ENCODE measurements around the gene TBC1D14.

Gene TBC1D14

GRCh38 chr4:7027913-7028312 is 118.3 kb downstream of the TBC1D14 start:
- DNase-seq: no peak

GRCh38 chr4:7029212-7029611 is 119.6 kb downstream of the TBC1D14 start:
- no peak for DNase-seq

- no peak for DNase-seq
Observed at GRCh38 chr4:7029921-7030320, 120.3 kb downstream of the TBC1D14 start.

- DNase-seq: no peak
Observed at GRCh38 chr4:7030856-7031255, 121.2 kb downstream of the TBC1D14 start.

- no peak for DNase-seq
Observed at GRCh38 chr4:7031558-7032449, 122.2 kb downstream of the TBC1D14 start.

- DNase-seq: no peak
Observed at GRCh38 chr4:7032596-7032995, 123.0 kb downstream of the TBC1D14 start.

- DNase-seq: no peak
Observed at GRCh38 chr4:7034262-7035081, 124.8 kb downstream of the TBC1D14 start.

- no peak for DNase-seq
Observed at GRCh38 chr4:7037425-7037824, 127.8 kb downstream of the TBC1D14 start.

- no peak for DNase-seq
Observed at GRCh38 chr4:7040765-7041164, 131.1 kb downstream of the TBC1D14 start.

- DNase-seq: no peak
Observed at GRCh38 chr4:7041246-7041645, 131.6 kb downstream of the TBC1D14 start.

GRCh38 chr4:7041801-7042502 is 132.3 kb downstream of the TBC1D14 start:
- peak; percentile 57 for DNase-seq

GRCh38 chr4:7042503-7043283 is 133.1 kb downstream of the TBC1D14 start:
- peak; percentile 84 for DNase-seq

GRCh38 chr4:7043284-7044136 is 133.9 kb downstream of the TBC1D14 start, which contains the start of gene TADA2B:
Gene TADA2B, plus strand, starts transcription at chr4:7043372. Its CDS starts 208 bp downstream, at chr4:7043580.
- no peak for DNase-seq

GRCh38 chr4:7044137-7044930 is 134.7 kb downstream of the TBC1D14 start:
- DNase-seq: no peak

- DNase-seq: no peak
Observed at GRCh38 chr4:7045553-7045952, 135.9 kb downstream of the TBC1D14 start.

- no peak for DNase-seq
Observed at GRCh38 chr4:7045961-7046921, 136.6 kb downstream of the TBC1D14 start.

- DNase-seq: no peak
Observed at GRCh38 chr4:7046971-7047370, 137.3 kb downstream of the TBC1D14 start.

GRCh38 chr4:7048642-7049041 is 139.0 kb downstream of the TBC1D14 start:
- DNase-seq: no peak

GRCh38 chr4:7049295-7049694 is 139.7 kb downstream of the TBC1D14 start:
- no peak for DNase-seq

Data from DMS79 treated with DMSO at 0.1 percent for 48 hours (cell line).